Sciatic nerve (tissue), 2 donors: ENCODE data around the gene COASY. TPM values are rescaled to one million over a fixed set of nuclear protein-coding genes. Genes with fewer than 3 reads are reported as not detected.

ENCODE experiments used
- ATAC-seq: fragments of 200-7000 bp; cut with Tn5 transposase; one replicate; pipeline ENCODE4 v1.9.1; 2020; ENCODE audit warnings: mild to moderate bottlenecking, moderate library complexity
- DNase-seq: peaks from one replicate; pipeline ENCODE4 v3.0.0-alpha.2; 2020; ENCODE audit warnings: low spot score
- intact Hi-C: fragments of 100-400 bp; cut with DNase I; formaldehyde crosslinking; loops from one replicate; pipeline ENCODE4 v1.14.2; 2022
- total RNA-seq: library from RNA; stranded (reverse); fragmentation: NEBNext Ultra II Directional; extraction: Animal tissue kit (Norgen Biotek cat#: 25700); gene quantifications from one replicate; pipeline ENCODE4 v1.2.1, GENCODE V29; 2021
- donor health status: DM: no; HTN: no; CAD: no.
- donor health status: DM: no; HTN: no; CAD: no.

The COASY gene
- total RNA-seq, 1 donor from 2014 or later: 45.2 TPM

DNA sequence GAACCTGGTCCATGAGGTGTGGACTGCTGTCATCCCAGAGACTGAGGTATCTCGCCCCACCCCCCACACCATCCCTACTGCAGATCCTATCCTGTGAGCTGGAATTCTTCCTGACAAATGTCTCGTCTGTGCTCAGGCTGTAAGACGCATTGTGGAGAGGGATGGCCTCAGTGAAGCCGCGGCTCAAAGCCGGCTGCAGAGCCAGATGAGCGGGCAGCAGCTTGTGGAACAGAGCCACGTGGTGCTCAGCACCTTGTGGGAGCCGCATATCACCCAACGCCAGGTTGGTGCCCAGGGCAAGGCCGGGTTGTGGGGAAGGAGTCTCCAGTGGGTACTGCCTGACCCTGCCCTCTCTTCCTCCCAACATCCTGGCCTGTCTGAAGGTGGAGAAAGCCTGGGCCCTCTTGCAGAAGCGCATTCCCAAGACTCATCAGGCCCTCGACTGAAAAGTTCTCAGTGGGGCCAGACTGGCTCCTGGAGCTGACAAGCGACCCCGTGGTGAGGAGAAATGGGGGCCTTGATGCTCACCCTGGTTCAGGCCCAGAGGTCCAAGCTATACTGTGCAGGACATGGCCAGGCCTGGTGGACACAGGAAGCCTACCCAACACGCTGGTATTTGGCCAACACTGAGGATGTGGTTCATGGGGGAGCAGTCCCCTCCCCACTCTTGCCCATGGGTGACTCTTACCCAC, 3.7 kb downstream of the COASY start:
- DNase-seq (no peak), ATAC-seq (no peak)
- intact Hi-C loops: no loop called here

- intact Hi-C loops: no loop called here
- DNase-seq (no peak), ATAC-seq (peak; percentile 25)
Measured at GRCh38 chr17:42566215-42566882, 4.4 kb downstream of the COASY start.

DNA sequence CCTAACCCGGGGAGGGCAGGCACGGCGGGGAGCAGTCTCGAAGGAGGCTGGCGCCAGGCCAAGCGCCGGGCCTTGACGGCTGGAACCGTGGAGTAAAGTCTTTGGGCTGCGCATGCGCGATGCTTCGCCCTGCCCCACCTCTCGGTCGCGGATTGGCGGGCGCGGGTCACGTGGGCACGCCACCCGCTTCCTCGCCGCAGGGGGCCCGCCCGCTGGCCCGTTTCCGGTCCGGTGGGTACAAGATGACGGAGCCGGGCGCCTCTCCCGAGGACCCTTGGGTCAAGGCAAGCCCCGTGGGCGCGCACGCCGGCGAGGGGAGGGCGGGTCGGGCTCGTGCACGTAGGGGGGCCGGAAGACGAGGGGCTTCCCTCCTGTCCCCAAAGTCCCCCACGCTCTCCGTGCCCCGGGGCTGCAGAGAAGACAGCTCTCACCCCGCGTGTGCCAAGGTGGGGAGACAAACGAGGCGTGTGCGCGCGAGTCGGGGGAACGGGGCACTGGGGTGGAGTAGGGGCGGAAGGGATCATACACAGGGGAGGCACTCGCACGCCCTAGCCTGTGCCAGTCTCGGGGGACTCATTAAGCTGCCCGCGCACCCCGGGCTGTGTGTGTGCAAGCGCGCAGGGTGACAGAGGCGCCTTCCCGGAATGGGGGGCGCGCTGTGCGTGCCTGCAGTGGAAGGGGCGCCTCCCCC, 5.1 kb downstream of the COASY start, which contains the start of gene MLX:
TSS of gene MLX (plus strand) at position 218 of the 691 bp plus-strand sequence. CDS start at position 243, 25 bp downstream.
- intact Hi-C loops: no loop called here
- peak; percentile 97 for DNase-seq

GRCh38 chr17:42568341-42569111, 6.6 kb downstream of the COASY start:
- no peak for ATAC-seq
- intact Hi-C loops: no loop called here
- DNase-seq: peak; percentile 55

More for the DNA sequence above, 5.1 kb downstream of the COASY start, which contains the start of gene MLX:
- ATAC-seq: peak; percentile 89

DNA sequence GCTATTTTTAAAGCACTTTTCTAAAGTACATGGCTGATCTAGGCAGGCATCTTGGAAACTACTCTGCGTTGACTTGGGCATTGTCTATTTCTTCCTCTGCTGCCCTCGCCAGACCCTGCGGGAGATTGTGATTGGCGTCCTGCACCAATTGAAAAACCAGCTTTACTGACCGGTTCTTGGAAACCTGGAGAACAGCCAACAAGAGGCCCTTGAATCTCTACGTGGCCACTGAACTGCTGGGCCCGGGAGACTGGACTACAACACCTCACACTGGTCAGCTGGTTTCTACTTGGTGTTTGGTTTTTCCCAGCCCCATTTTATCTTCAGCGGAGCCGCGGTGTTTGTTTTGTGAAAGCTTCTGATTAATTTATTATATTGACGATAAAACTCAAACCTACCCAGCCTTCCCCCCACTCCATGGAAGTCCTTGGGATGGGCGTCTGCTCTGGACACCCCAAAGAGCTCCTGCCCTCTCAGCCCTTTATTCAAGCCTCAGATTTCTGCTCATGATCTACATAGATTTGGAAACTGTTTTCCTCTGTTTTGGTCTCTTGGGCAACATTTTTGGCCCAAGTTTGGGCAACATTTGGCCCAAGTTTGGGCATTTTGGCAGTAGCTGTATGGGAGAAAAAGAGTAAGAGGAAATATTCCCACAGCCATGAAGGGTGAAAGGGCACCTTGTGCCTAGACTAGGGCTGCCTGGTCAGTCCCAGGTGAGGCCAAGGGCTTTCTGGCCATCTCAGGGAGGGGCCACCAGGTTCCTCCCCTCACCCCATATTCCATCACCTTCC, 9.7 kb downstream of the COASY start:
- ATAC-seq: no peak
- intact Hi-C loops: no loop called here
- DNase-seq: no peak

DNA sequence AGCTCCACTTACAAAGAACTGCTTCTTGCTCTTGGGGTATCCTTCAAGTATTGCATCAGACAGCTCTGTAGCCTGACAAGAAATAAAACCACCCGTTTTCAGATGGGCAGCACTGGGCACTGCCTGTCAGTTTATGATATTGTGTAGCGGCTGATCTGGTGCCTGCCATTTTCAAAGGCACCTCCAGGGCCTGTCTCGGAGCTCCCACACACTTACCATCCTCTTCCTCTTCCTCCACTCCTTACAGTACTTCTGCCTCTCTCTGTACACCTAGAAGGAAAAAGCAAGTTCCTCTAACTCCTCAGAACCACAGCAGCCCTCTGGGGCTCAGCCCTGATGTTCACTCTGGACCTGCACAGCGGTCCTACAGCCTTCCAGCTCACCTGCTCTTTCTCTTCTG, 11.1 kb downstream of the COASY start:
- DNase-seq (no peak), ATAC-seq (no peak)
- intact Hi-C loops: no loop called here

DNA sequence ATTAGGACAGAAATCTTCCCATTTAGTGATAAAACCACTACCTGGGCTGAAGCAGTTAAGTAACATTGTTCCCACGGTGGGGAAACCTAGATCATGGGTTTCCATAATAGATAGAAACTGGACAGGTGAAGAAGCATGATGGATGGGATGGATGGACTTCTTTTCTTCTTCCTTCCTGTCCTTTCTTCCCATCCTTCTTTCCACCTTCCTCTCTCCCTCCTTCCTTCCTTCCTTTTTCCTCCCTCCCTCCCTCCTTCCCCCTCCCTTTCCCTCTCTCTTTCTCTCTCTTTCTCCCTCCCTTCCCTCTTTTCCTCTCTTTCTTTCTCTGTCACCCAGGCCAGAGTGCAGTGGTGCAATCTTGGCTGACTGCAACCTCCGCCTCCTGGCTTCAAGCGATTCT, 12.5 kb downstream of the COASY start:
- intact Hi-C loops: no loop called here
- DNase-seq (no peak), ATAC-seq (no peak)

- DNase-seq: no peak
- ATAC-seq: no peak
- intact Hi-C loops: no loop called here
Measured at GRCh38 chr17:42577140-42577531, 15.2 kb downstream of the COASY start.

DNA sequence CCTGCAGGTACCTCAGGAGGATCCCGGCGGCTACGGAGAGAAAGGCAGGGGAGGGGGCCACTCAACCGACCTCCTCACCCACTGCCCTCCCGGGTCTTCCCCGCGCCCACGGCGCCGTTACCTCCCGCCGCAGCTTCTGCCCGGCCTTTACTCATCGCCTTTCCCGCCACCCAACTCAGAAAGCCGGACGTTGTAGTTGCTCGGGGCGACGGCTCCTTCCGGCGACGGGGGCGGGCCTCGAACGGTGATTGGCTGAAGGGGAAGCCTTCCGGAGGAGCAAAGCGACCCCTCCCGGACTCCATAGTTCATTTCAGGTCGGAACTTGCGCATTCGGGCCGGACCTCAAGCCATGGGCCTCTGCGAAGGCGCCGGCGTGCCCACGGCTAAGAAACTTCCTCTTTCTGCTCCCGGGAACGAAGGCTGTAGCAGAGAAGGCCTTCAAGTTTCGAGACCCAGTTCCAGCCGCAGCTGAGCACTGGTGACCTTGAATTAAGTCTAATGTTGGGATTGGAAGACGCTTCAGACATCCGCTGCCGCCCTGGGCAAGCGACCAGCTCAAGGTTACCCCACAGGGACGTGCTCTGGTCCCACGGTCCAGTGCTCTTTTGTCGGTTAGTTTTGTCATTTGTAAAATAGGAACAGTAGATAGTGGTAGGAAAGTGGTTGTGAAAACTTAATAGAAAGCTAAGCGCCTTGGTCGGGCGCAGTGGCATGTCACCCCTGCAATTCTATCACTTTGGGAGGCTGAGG, 15.8 kb downstream of the COASY start, which contains the start of gene PSMC3IP:
TSS of gene PSMC3IP (minus strand) at position 198 of the 750 bp plus-strand sequence. CDS start at position 155, 43 bp downstream.
- DNase-seq: peak; percentile 98
- peak; percentile 98 for ATAC-seq

DNA sequence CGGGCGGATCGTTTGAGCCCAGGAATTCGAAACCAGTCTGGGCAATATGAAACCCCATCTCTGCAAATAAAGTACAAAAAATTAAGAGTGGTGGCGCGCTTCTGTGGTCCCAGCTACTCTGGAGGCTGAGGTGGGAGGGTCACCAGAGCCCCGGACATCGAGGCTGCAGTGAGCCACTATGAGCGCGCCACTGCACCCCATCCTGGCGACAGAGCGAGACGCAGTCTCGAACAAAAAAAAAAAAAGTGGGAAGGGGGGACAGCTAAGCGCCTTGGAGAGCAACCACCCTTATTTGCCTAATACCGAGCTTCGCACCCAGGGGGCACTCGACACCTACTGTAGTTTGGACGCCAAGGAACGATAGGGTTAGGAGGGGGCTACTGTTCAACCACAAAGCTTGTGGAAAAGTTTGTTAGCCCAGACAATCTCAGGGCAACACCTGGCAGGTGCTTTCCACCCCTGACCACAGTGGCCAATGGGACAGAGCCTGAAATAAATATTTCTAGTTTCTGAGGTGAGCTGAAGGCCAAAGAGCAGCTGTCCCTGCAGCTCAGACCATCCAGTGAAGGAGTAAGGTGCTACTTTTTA, 16.4 kb downstream of the COASY start:
- intact Hi-C loops: no loop called here
- DNase-seq: peak; percentile 84
- peak; percentile 85 for ATAC-seq

More for the DNA sequence above, 15.8 kb downstream of the COASY start, which contains the start of gene PSMC3IP:
- intact Hi-C loops: no loop called here

GRCh38 chr17:42579794-42580551, 18.0 kb downstream of the COASY start:
- ATAC-seq (no peak), DNase-seq (no peak)
- intact Hi-C loops: no loop called here

- DNase-seq (no peak), ATAC-seq (no peak)
- intact Hi-C loops: no loop called here
Measured at GRCh38 chr17:42581744-42582270, 19.9 kb downstream of the COASY start.

- DNase-seq: no peak
- intact Hi-C loops: no loop called here
- peak; percentile 30 for ATAC-seq
Measured at GRCh38 chr17:42584880-42585279, 22.9 kb downstream of the COASY start.

- ATAC-seq (peak; percentile 53), DNase-seq (no peak)
- intact Hi-C loops: no loop called here
Measured at GRCh38 chr17:42585353-42585752, 23.4 kb downstream of the COASY start.

GRCh38 chr17:42586514-42587230, 24.7 kb downstream of the COASY start:
- DNase-seq (no peak), ATAC-seq (no peak)
- intact Hi-C loops: no loop called here

DNA sequence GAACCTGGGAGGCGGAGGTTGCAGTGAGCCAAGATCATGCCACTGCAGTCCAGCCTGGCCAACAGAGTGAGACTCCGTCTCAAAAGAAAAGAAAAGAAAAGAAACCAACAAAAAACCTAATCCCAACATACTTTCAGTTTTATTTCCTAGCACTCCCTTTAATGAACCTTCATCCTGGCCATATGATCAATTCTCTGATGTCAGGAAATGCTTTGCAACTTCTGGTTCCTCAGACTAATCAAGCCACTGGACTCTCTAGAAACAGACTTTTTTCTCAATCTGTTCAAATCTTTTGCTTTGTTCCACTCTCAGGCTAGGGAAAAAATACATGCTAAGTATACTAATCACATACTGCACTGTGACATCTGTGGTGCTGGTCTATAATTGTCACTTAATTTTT, 28.9 kb downstream of the COASY start:
- no peak for ATAC-seq
- intact Hi-C loops: no loop called here
- no peak for DNase-seq
